HG03097 (cell line): ENCODE measurements around the gene PTPN9.
A peak's percentile ranks its signal among the peaks of the same experiment; 100 is the strongest.
"Not testable (repeated sequence)": the region's sequence is repeated elsewhere in the genome, so short reads cannot be mapped to it uniquely, and the experiment has no call there.

Source experiments
- ATAC-seq: cut with Tn5 transposase; IDR thresholded peaks from one replicate; pipeline ENCODE4 v1.9.1; 2021; ENCODE audit not compliant: unreplicated experiment, low FRiP score

The PTPN9 gene

GRCh38 chr15:75455424-75455981 is 123.6 kb downstream of the PTPN9 start:
- no peak for ATAC-seq

- no peak for ATAC-seq
These were observed 124.4 kb downstream of the PTPN9 start for GRCh38 chr15:75454471-75455378.

GRCh38 chr15:75453703-75454470 is 125.2 kb downstream of the PTPN9 start:
- ATAC-seq, result peak; percentile 38

GRCh38 chr15:75452865-75453702 is 126.0 kb downstream of the PTPN9 start:
- no peak for ATAC-seq

- no peak for ATAC-seq
These were observed 126.7 kb downstream of the PTPN9 start for GRCh38 chr15:75452364-75452864.

GRCh38 chr15:75451674-75452363 is 127.3 kb downstream of the PTPN9 start, which contains the start of gene SIN3A:
TSS of gene SIN3A (minus strand) at chr15:75451690. CDS start at chr15:75430375, 21,315 bp downstream.
- ATAC-seq, result peak; percentile 35

GRCh38 chr15:75451202-75451673 is 127.9 kb downstream of the PTPN9 start:
- no peak for ATAC-seq

- ATAC-seq, result peak; percentile 16
These were observed 128.6 kb downstream of the PTPN9 start for GRCh38 chr15:75450307-75451201.

GRCh38 chr15:75449585-75450306 is 129.4 kb downstream of the PTPN9 start:
- ATAC-seq, result no peak

- not testable (repeated sequence) for ATAC-seq
These were observed 130.9 kb downstream of the PTPN9 start for GRCh38 chr15:75448171-75448570.

GRCh38 chr15:75446151-75446550 is 133.0 kb downstream of the PTPN9 start:
- no peak for ATAC-seq

GRCh38 chr15:75445324-75445723 is 133.8 kb downstream of the PTPN9 start:
- not testable (repeated sequence) for ATAC-seq

GRCh38 chr15:75443972-75444453 is 135.1 kb downstream of the PTPN9 start:
- not testable (repeated sequence) for ATAC-seq

GRCh38 chr15:75437721-75438120 is 141.4 kb downstream of the PTPN9 start:
- no peak for ATAC-seq

- ATAC-seq, result no peak
These were observed 142.2 kb downstream of the PTPN9 start for GRCh38 chr15:75436881-75437280.

- no peak for ATAC-seq
These were observed 147.4 kb downstream of the PTPN9 start for GRCh38 chr15:75431682-75432081.

GRCh38 chr15:75431270-75431669 is 147.8 kb downstream of the PTPN9 start:
- ATAC-seq, result no peak
